GM12875 (cell line): ENCODE measurements around the gene ZG16.
"Not testable (repeated sequence)": the region's sequence is repeated elsewhere in the genome, so short reads cannot be mapped to it uniquely, and the experiment has no call there.

Experiments used
- H3K4me3 ChIP-seq: one replicate; pipeline ENCODE4 v1.5.1; 2011; ENCODE audit warnings: low read depth, low read length, control low read depth
- TF ChIP-seq, protein P1 (sequence below): IDR thresholded peaks from 2 replicates; pipeline ENCODE4 v1.5.1; 2011; ENCODE audit warnings: low read depth, mild to moderate bottlenecking, control low read depth, inconsistent platforms, low read length, moderate library complexity, borderline replicate concordance; ENCODE audit not compliant: insufficient read depth

Gene ZG16

DNA sequence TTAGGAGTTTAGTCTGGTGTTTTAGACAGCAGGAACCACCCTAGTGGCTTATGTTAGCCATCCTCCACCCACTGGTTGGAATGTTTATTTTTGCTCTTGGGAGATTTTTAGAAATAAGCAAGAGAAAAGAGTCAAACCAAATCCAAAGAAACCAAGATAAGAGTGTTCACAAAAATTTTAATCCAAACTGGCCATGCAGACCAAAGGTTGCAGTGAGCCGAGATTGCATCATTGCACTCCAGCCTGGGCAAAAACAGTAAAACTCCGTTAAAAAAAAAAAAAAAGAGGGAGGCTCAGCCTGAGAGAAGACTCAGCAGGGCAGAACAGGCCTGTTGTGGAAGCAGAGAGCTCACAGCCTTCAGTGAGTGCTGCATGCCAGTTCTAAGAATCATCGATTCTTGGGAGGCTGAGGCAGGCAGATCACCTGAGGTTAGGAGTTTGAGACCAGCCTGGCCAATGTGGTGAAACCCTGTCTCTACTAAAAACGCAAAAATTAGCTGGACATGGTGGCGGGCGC is 20.0 kb upstream of the ZG16 start:
- TF ChIP-seq, protein P1, sequence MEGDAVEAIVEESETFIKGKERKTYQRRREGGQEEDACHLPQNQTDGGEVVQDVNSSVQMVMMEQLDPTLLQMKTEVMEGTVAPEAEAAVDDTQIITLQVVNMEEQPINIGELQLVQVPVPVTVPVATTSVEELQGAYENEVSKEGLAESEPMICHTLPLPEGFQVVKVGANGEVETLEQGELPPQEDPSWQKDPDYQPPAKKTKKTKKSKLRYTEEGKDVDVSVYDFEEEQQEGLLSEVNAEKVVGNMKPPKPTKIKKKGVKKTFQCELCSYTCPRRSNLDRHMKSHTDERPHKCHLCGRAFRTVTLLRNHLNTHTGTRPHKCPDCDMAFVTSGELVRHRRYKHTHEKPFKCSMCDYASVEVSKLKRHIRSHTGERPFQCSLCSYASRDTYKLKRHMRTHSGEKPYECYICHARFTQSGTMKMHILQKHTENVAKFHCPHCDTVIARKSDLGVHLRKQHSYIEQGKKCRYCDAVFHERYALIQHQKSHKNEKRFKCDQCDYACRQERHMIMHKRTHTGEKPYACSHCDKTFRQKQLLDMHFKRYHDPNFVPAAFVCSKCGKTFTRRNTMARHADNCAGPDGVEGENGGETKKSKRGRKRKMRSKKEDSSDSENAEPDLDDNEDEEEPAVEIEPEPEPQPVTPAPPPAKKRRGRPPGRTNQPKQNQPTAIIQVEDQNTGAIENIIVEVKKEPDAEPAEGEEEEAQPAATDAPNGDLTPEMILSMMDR: no peak

DNA sequence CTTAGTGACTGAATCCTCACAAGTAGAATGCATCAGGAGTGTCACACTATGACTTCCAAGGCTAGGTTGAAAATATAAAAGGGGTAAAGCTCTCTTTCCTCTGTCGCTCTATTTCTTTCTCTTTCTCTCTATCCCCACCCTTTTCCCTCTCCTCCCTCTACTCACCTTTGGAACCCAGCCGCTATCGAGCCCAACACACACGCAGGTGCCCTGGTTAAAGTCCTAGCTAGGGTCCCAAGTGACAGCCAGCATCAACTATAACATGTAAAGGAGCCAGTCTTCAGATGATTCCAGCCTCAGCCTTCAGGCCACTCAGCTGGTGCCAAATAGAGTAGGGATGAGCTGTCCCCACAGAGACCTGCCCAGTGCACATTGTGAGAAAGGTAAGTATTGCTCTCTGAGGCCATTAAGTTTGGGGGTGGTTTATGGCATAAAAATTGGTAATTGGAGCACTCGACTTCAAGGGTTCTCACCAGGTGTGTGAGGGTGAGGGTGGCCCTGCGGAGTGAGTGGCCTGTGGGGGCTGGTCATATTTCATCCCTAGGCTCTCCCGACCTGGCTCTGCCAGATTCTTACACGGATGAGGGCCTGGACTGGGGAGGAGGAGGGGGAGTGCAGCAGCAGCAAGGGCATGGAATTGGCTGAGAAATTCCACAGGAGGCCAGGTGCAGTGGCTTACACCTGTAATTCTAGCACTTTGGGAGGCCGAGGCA is 17.3 kb upstream of the ZG16 start:
- TF ChIP-seq, protein P1: no peak
- no peak overlapping the region for H3K4me3 ChIP-seq

More for the DNA sequence above, 20.0 kb upstream of the ZG16 start:
- no peak overlapping the region for H3K4me3 ChIP-seq

DNA sequence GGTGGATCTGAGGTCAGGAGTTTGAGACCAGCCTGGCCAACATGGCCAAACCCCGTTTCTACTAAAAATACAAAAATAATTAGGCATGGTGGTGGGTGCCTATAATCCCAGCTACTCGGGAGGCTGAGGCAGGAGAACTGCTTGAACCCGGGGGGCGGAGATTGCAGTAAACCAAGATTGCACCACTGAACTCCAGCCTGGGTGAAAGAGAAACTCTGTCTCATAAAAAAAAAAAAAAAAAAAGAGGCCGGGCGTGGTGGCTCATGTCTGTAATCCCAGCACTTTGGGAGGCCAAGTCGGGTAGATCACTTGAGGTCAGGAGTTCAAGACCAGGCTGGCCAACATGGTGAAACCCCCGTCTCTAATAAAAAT is 16.8 kb upstream of the ZG16 start:
- H3K4me3 ChIP-seq: not testable (repeated sequence)

DNA sequence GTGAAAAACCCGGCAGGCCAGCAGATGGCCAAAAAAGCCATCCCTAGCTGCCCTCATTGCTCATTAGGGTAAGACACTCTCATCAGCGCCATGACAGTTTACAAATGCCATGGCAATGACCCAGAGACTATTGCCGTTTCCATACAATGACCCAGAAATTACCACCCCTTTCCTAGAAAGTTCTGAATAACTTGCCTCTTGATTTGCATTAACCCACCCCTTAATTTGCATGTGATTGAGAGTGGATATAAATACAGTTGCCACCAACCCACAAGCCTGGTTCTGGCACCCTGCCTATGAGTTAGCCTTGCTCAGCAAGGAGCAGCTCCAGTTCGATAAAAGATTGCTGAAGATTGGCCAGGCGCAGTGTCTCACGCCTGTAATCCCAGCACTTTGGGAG is 16.2 kb upstream of the ZG16 start:
- no peak overlapping the region for H3K4me3 ChIP-seq
- TF ChIP-seq, protein P1: no peak

DNA sequence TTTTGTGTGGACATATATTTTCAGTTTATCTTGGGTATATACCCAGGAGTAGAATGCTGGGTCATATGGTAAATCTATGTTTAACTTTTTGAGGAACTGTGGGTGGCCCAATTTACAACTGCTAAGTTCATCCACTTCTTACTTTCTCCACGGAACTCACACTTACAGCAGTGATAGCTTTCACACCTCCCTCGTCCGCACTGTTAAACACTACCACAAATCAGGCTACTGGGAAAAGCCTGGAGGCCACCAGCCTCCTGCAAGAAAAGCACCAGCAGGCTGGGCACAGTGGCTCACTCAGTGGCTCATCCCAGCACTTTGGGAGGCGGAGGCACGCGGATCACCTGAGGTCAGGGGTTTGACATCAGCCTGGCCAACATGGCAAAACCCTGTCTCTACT is 14.7 kb upstream of the ZG16 start:
- TF ChIP-seq, protein P1: no peak

DNA sequence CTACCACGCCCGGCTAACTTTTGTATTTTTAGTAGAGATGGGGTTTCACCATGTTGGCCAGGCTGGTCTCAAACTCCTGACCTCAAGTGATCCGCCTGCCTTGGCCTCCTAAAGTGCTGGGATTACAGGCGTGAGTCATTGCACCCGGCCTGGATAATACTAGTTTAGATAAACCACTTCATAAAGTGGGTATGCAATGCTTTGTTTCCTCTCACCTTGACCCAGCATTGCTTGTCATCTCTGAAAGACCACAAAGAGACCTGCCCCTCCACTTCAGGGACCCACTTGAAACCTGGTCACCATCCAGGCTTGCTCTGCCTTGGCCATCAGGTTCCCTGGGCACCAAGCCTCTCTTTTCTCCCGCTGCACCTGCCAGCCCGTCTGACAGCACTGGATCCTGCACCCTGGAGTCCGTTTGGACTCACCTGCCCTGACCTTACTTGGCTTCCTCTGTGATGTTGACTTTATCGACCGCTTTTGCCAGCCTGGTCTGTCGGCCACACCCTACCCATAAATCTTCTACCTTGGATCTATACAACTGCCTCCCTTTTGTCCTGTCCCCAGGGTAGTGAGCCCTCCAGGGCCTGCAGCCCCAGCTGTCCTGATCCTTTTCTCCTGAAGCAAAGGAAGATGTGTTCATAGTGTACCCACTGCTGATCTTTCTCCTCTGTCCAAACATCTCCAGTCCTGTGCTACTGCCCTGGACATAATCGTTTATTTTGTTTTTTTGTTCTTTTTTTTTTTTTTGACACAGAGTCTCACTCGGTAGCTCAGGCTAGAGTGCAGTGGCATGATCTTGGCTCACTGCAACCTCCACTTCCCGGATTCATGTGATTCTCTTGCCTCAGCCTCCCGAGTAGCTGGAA is 12.7 kb upstream of the ZG16 start:
- TF ChIP-seq, protein P1: no peak
- H3K4me3 ChIP-seq: no peak overlapping the region

More for the DNA sequence above, 14.7 kb upstream of the ZG16 start:
- H3K4me3 ChIP-seq: no peak overlapping the region

DNA sequence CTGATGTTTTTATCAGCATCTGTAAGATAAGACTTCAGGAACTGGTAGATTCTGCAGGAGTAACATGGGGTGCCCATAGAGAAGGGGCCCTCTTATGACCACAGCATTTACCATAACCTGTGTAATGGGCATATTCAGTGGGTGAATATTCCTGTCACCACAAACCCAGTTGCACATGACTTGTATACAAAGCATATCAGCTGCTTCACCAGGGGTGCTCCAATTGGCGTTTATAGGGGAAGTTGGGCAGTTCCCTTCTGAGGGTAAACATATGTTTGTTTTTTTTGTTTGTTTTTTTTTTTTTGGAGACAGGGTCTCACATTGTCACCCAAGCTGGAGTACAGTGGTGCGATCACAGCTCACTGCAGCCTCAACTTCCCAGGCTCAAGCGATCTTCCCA is 11.5 kb upstream of the ZG16 start:
- TF ChIP-seq, protein P1: no peak
- no peak overlapping the region for H3K4me3 ChIP-seq
